Measurements from ENCODE around the gene PINK1.
"Not testable (repeated sequence)": the region's sequence is repeated elsewhere in the genome, so short reads cannot be mapped to it uniquely, and the experiment has no call there.

The PINK1 gene

GRCh38 chr1:20648438-20648837 is 15.2 kb downstream of the PINK1 start:
- no peak for DNase-seq

GRCh38 chr1:20648946-20649345 is 15.7 kb downstream of the PINK1 start:
- no peak for DNase-seq

- DNase-seq: no peak
Measured at GRCh38 chr1:20652300-20652699, 19.0 kb downstream of the PINK1 start.

GRCh38 chr1:20654104-20654690 is 20.9 kb downstream of the PINK1 start:
- no peak for DNase-seq

- no peak for DNase-seq
Measured at GRCh38 chr1:20657024-20657423, 23.8 kb downstream of the PINK1 start.

GRCh38 chr1:20658166-20658915 is 25.1 kb downstream of the PINK1 start:
- no peak for DNase-seq

GRCh38 chr1:20660363-20660762 is 27.1 kb downstream of the PINK1 start:
- no peak for DNase-seq

- DNase-seq: peak in 1 of 2 donors; percentile 11
Measured at GRCh38 chr1:20660847-20661206, 27.6 kb downstream of the PINK1 start.

GRCh38 chr1:20661207-20662109 is 28.2 kb downstream of the PINK1 start, which contains the start of gene DDOST:
Gene DDOST, minus strand, starts transcription at chr1:20661369. Its CDS starts 19 bp downstream, at chr1:20661350.
- peak; percentile 90 to 92 for DNase-seq

GRCh38 chr1:20662110-20662475 is 28.8 kb downstream of the PINK1 start:
- no peak for DNase-seq

- no peak for DNase-seq
Measured at GRCh38 chr1:20663365-20663764, 30.1 kb downstream of the PINK1 start.

- DNase-seq: no peak
Measured at GRCh38 chr1:20663969-20664715, 30.9 kb downstream of the PINK1 start.

GRCh38 chr1:20665726-20666125 is 32.5 kb downstream of the PINK1 start:
- DNase-seq: no peak

GRCh38 chr1:20666146-20666545 is 32.9 kb downstream of the PINK1 start:
- no peak for DNase-seq

- no peak for DNase-seq
Measured at GRCh38 chr1:20666804-20667203, 33.5 kb downstream of the PINK1 start.

- DNase-seq: no peak
Measured at GRCh38 chr1:20668581-20668980, 35.3 kb downstream of the PINK1 start.

- DNase-seq: no peak
Measured at GRCh38 chr1:20670936-20671335, 37.7 kb downstream of the PINK1 start.

- no peak for DNase-seq
Measured at GRCh38 chr1:20672265-20672632, 39.0 kb downstream of the PINK1 start.

GRCh38 chr1:20673626-20674025 is 40.4 kb downstream of the PINK1 start:
- DNase-seq: not testable (repeated sequence)

GRCh38 chr1:20678599-20678998 is 45.3 kb downstream of the PINK1 start:
- DNase-seq: no peak

- no peak for DNase-seq
Measured at GRCh38 chr1:20680269-20680668, 47.0 kb downstream of the PINK1 start.

- no peak for DNase-seq
Measured at GRCh38 chr1:20681999-20682398, 48.7 kb downstream of the PINK1 start.
